H9 (cell line): ENCODE measurements around the gene ATP1A2. TPM values are rescaled to one million over a fixed set of nuclear protein-coding genes. Genes with fewer than 3 reads are reported as not detected.

Source experiments
- DNase-seq: peaks from one replicate; pipeline ENCODE4 v3.0.0-alpha.2; 2017
- H2AFZ ChIP-seq: one replicate; pipeline ENCODE4 v1.6.1; 2013; ENCODE audit warnings: mild to moderate bottlenecking, low read length, control low read depth, moderate library complexity
- H2AK5ac ChIP-seq: 2 replicates; pipeline ENCODE4 v1.6.1; 2013; ENCODE audit warnings: low read length, control low read depth, mixed read lengths; ENCODE audit not compliant: insufficient read length
- H2BK120ac ChIP-seq: one replicate; pipeline ENCODE4 v1.6.1; 2013; ENCODE audit warnings: low read depth, mild to moderate bottlenecking, low read length, control low read depth, inconsistent platforms; ENCODE audit not compliant: poor library complexity, severe bottlenecking
- H2BK12ac ChIP-seq: 2 replicates; pipeline ENCODE4 v1.6.1; 2013; ENCODE audit warnings: low read length, control low read depth, mixed read lengths, low read depth; ENCODE audit not compliant: insufficient read length
- H2BK15ac ChIP-seq: 2 replicates; pipeline ENCODE4 v1.6.1; 2013; ENCODE audit warnings: low read depth, low read length, control low read depth
- H2BK20ac ChIP-seq: one replicate; pipeline ENCODE4 v1.6.1; 2013; ENCODE audit warnings: low read depth, mild to moderate bottlenecking, low read length, control low read depth, inconsistent platforms; ENCODE audit not compliant: poor library complexity, severe bottlenecking
- H2BK5ac ChIP-seq: 2 replicates; pipeline ENCODE4 v1.6.1; 2013; ENCODE audit warnings: low read length, control low read depth, mixed read lengths; ENCODE audit not compliant: insufficient read length
- H3K14ac ChIP-seq: 2 replicates; pipeline ENCODE4 v1.6.1; 2013; ENCODE audit warnings: low read length, control low read depth; ENCODE audit not compliant: insufficient read depth
- H3K18ac ChIP-seq: 2 replicates; pipeline ENCODE4 v1.6.1; 2013; ENCODE audit warnings: low read depth, mild to moderate bottlenecking, mixed read lengths, low read length, control low read depth; ENCODE audit not compliant: insufficient read length
- H3K23ac ChIP-seq: 2 replicates; pipeline ENCODE4 v1.6.1; 2013; ENCODE audit warnings: low read length, control low read depth, mixed read lengths, low read depth; ENCODE audit not compliant: insufficient read length
- H3K23me2 ChIP-seq: 2 replicates; pipeline ENCODE4 v1.6.1; 2013; ENCODE audit warnings: low read depth, mild to moderate bottlenecking, mixed read lengths, low read length, control low read depth; ENCODE audit not compliant: insufficient read length, poor library complexity, severe bottlenecking
- H3K27ac ChIP-seq: 2 replicates; pipeline ENCODE4 v1.5.1; 2013; ENCODE audit warnings: low read length, control low read depth, mixed read lengths, low read depth; ENCODE audit not compliant: insufficient read length
- H3K27me3 ChIP-seq: 2 replicates; pipeline ENCODE4 v1.6.1; 2013; ENCODE audit warnings: low read length, control low read depth, inconsistent platforms; ENCODE audit not compliant: insufficient read depth
- H3K4ac ChIP-seq: 2 replicates; pipeline ENCODE4 v1.6.1; 2013; ENCODE audit warnings: low read depth, mild to moderate bottlenecking, control low read depth, inconsistent platforms, low read length, moderate library complexity
- H3K4me1 ChIP-seq: 2 replicates; pipeline ENCODE4 v1.6.1; 2013; ENCODE audit warnings: low read length, control low read depth, inconsistent platforms; ENCODE audit not compliant: insufficient read depth
- H3K4me2 ChIP-seq: 2 replicates; pipeline ENCODE4 v1.6.1; 2013; ENCODE audit warnings: low read length, control low read depth, mixed read lengths; ENCODE audit not compliant: insufficient read length, insufficient read depth
- H3K56ac ChIP-seq: 2 replicates; pipeline ENCODE4 v1.6.1; 2013; ENCODE audit warnings: low read depth, mild to moderate bottlenecking, mixed read lengths, low read length, control low read depth; ENCODE audit not compliant: insufficient read length
- H3K79me1 ChIP-seq: 2 replicates; pipeline ENCODE4 v1.6.1; 2013; ENCODE audit warnings: low read depth, mild to moderate bottlenecking, moderate library complexity, low read length, control low read depth, inconsistent platforms; ENCODE audit not compliant: insufficient read depth, poor library complexity, severe bottlenecking
- H3K79me2 ChIP-seq: 2 replicates; pipeline ENCODE4 v1.6.1; 2013; ENCODE audit warnings: low read length, control low read depth, inconsistent platforms; ENCODE audit not compliant: insufficient read depth
- H3K9ac ChIP-seq: 2 replicates; pipeline ENCODE4 v1.6.1; 2013; ENCODE audit warnings: low read length, control low read depth, mixed read lengths; ENCODE audit not compliant: insufficient read length; ENCODE audit errors: extremely low read depth
- H3K9me3 ChIP-seq: one replicate; pipeline ENCODE4 v1.6.1; 2013; ENCODE audit warnings: low read depth, low read length, inconsistent platforms; ENCODE audit not compliant: control insufficient read depth
- H3T11ph ChIP-seq: one replicate; pipeline ENCODE4 v1.6.1; 2013; ENCODE audit warnings: mild to moderate bottlenecking, low read length, control low read depth, inconsistent platforms
- H4K20me1 ChIP-seq: one replicate; pipeline ENCODE4 v1.6.1; 2013; ENCODE audit not compliant: control insufficient read depth, insufficient read length, insufficient read depth
- H4K5ac ChIP-seq: 2 replicates; pipeline ENCODE4 v1.6.1; 2013; ENCODE audit warnings: low read depth, mild to moderate bottlenecking, mixed read lengths, low read length, control low read depth; ENCODE audit not compliant: insufficient read length
- H4K8ac ChIP-seq: replicated peaks from 2 replicates; pipeline ENCODE4 v1.6.1; 2013; ENCODE audit warnings: low read length, control low read depth, mixed read lengths, low read depth; ENCODE audit not compliant: insufficient read length
- H4K91ac ChIP-seq: 2 replicates; pipeline ENCODE4 v1.6.1; 2013; ENCODE audit warnings: low read depth, mild to moderate bottlenecking, moderate library complexity, mixed read lengths, low read length, control low read depth; ENCODE audit not compliant: insufficient read length
- H3K27ac Mint-ChIP-seq, 3 experiments: 2 replicates in 2 of 3; 3 replicates in 1 of 3; pipeline ENCODE4 v1.8.0; 2020 to 2021; ENCODE audit warnings: mixed read lengths in 3 of 3, mild to moderate bottlenecking in 1 of 3, moderate library complexity in 1 of 3
- H3K27me3 Mint-ChIP-seq: 2 replicates; pipeline ENCODE4 v1.8.0; 2021; ENCODE audit warnings: low read depth, mild to moderate bottlenecking, moderate library complexity, mixed read lengths
- H3K36me3 Mint-ChIP-seq, 3 experiments: 2 replicates in 2 of 3; 3 replicates in 1 of 3; pipeline ENCODE4 v1.8.0; 2020 to 2021; ENCODE audit warnings: low read depth in 3 of 3, mixed read lengths in 3 of 3; ENCODE audit not compliant: insufficient read depth in 1 of 3
- H3K4me1 Mint-ChIP-seq, 2 experiments: 2 replicates each; pipeline ENCODE4 v1.8.0; 2020; ENCODE audit warnings: mixed read lengths in 2 of 2
- H3K4me3 Mint-ChIP-seq, 2 experiments: 2 replicates in 1 of 2; 3 replicates in 1 of 2; pipeline ENCODE4 v1.8.0; 2020 to 2021; ENCODE audit warnings: mild to moderate bottlenecking in 2 of 2, mixed read lengths in 2 of 2, moderate library complexity in 1 of 2
- H3K9me3 Mint-ChIP-seq, 2 experiments: 2 replicates in 1 of 2; 3 replicates in 1 of 2; pipeline ENCODE4 v1.8.0; 2020; ENCODE audit warnings: mild to moderate bottlenecking in 2 of 2, mixed read lengths in 2 of 2, moderate library complexity in 1 of 2
- WGBS: extraction: QIAGEN DNeasy Blood & Tissue Kit; methylation state at CpG from one replicate; pipeline ENCODE4 v1.1.7; 2013; ENCODE audit warnings: missing lambda C conversion rate, low lambda C conversion rate, mixed read lengths; ENCODE audit not compliant: insufficient read length; ENCODE audit errors: extremely low coverage; 5-methylcytosine and 5-hydroxymethylcytosine counted together
- total RNA-seq: library from RNA; stranded (reverse); gene quantifications from 2 replicates; pipeline ENCODE4 v1.2.1, GENCODE V29; 2021
- TF ChIP-seq, protein P1 (sequence below): fragments of 200-600 bp; sonication (generic); conservative IDR thresholded peaks from 3 replicates; pipeline ENCODE4 v1.8.0; 2021; ENCODE audit warnings: antibody characterized with exemption, mild to moderate bottlenecking

Gene ATP1A2
- total RNA-seq, 1 experiment from 2014 or later: 3.0 TPM

DNA sequence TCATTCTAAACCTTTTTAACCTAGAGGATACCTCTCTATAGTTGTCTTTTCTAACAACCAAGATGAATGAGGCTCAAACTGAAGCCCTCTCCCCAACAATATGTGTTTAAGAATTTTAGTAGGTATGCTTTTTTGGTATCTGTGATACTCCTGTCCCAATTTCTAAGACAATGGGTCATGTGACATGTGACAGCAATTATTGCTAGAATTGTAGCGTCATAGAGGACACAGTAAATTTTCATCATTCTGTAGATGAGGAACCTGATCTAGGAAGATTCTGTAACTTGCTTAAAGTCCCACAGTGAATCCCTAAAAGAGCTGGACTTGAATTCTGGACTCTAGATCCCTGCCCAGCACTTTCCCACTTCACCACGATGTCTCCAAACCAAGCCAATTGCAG, 63.2 kb downstream of the ATP1A2 start:
- Histone ChIP-seq H4K8ac (no peak overlapping the region), H2BK12ac (no peak overlapping the region), H3K23me2 (no peaks in the 10 kb centered on the region), H3K27ac (no peak overlapping the region), H2BK15ac (no peak overlapping the region), H2BK120ac (no peak overlapping the region), H3T11ph (no peak overlapping the region), H2BK20ac (no peak overlapping the region), H4K5ac (no peak overlapping the region), H3K4ac (no peak overlapping the region), H3K18ac (no peak overlapping the region), H3K79me1 (no peaks in the 10 kb centered on the region), H4K20me1 (no peaks in the 10 kb centered on the region), H4K91ac (no peak overlapping the region), H3K27me3 (no peaks in the 10 kb centered on the region), H3K14ac (no peak overlapping the region), H2AFZ (no peak overlapping the region), H3K79me2 (no peaks in the 10 kb centered on the region), H3K23ac (no peak overlapping the region), H3K9ac (no peak overlapping the region), H3K4me1 (no peaks in the 10 kb centered on the region; the same call in 1 of the 2 replicates), H3K9me3 (no peaks in the 10 kb centered on the region), H3K4me2 (no peak overlapping the region), H3K56ac (no peak overlapping the region), H2AK5ac (no peak overlapping the region), H2BK5ac (no peak overlapping the region)
- DNase-seq: no peak
- TF ChIP-seq, protein P1, sequence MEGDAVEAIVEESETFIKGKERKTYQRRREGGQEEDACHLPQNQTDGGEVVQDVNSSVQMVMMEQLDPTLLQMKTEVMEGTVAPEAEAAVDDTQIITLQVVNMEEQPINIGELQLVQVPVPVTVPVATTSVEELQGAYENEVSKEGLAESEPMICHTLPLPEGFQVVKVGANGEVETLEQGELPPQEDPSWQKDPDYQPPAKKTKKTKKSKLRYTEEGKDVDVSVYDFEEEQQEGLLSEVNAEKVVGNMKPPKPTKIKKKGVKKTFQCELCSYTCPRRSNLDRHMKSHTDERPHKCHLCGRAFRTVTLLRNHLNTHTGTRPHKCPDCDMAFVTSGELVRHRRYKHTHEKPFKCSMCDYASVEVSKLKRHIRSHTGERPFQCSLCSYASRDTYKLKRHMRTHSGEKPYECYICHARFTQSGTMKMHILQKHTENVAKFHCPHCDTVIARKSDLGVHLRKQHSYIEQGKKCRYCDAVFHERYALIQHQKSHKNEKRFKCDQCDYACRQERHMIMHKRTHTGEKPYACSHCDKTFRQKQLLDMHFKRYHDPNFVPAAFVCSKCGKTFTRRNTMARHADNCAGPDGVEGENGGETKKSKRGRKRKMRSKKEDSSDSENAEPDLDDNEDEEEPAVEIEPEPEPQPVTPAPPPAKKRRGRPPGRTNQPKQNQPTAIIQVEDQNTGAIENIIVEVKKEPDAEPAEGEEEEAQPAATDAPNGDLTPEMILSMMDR: no peak
- Mint-ChIP-seq H3K4me3 (no peak overlapping the region), H3K36me3 (no peaks in the 10 kb centered on the region; a peak in 1 of 7 replicates), H3K27ac (no peak overlapping the region), H3K9me3 (no peaks in the 10 kb centered on the region), H3K4me1 (peaks cover 13 to 15% of the 10 kb centered on the region in 2 experiments), H3K27me3 (peaks cover 21% of the 10 kb centered on the region)
- WGBS: no CpG with 5 or more reads among the region's 2 CpGs
